Panc1 (cell line): ENCODE results near the gene PAXIP1. TPM values are rescaled to one million over a fixed set of nuclear protein-coding genes. Genes with fewer than 3 reads are reported as not detected.

Experiments used
- ATAC-seq: fragments of 200-7000 bp; cut with Tn5 transposase; 2 replicates; pipeline ENCODE4 v1.9.1; 2020; ENCODE audit warnings: mild to moderate bottlenecking, moderate library complexity
- BruUV-seq: library from RNA; stranded (reverse); fragments of 400-500 nt; replicated peaks from 2 replicates; lab custom pipeline; 2021; lab: Mats Ljungman, UMichigan
- CTCF ChIA-PET: fragments of 300-600 bp; sonication (Branson Sonifier 250); formaldehyde crosslinking; loops from one replicate; lab custom pipeline; 2022; ENCODE audit warnings: antibody characterized with exemption; lab: Charles Lee
- POLR2A ChIA-PET: fragments of 300-600 bp; sonication (Branson Sonifier 250); formaldehyde crosslinking; loops from one replicate; lab custom pipeline; 2022; ENCODE audit warnings: antibody characterized with exemption; lab: Charles Lee
- DNase-seq: peaks from one replicate; pipeline ENCODE4 v3.0.0-alpha.2; 2010; ENCODE audit warnings: low read depth, low spot score
- H3K27ac ChIP-seq: 2 replicates; pipeline ENCODE4 v1.5.1; 2011; ENCODE audit warnings: mild to moderate bottlenecking, low read length, inconsistent platforms
- H3K27me3 ChIP-seq: fragments of 200-500 bp; sonication (Bioruptor generic); 2 replicates; pipeline ENCODE4 v1.6.0; 2014; ENCODE audit warnings: low read length, inconsistent platforms; ENCODE audit not compliant: control insufficient read depth, insufficient read depth
- H3K36me3 ChIP-seq: fragments of 200-500 bp; sonication (Bioruptor generic); 2 replicates; pipeline ENCODE4 v1.5.1; 2014; ENCODE audit warnings: inconsistent platforms, mild to moderate bottlenecking, low read length, moderate library complexity; ENCODE audit not compliant: control insufficient read depth, insufficient read depth
- H3K4me1 ChIP-seq: 2 replicates; pipeline ENCODE4 v1.5.1; 2011; ENCODE audit warnings: inconsistent platforms, mild to moderate bottlenecking, low read length, moderate library complexity; ENCODE audit not compliant: control insufficient read depth, insufficient read depth
- H3K4me3 ChIP-seq, 2 experiments: 2 replicates each; pipeline ENCODE4 v1.5.1; 2011 to 2012; ENCODE audit warnings: low read depth in 2 of 2, low read length in 2 of 2, mild to moderate bottlenecking in 2 of 2, inconsistent platforms in 1 of 2, moderate library complexity in 1 of 2
- H3K9me3 ChIP-seq: fragments of 200-500 bp; sonication (Bioruptor generic); 2 replicates; pipeline ENCODE4 v1.5.1; 2014; ENCODE audit warnings: low read depth, mild to moderate bottlenecking, inconsistent platforms, low read length, moderate library complexity; ENCODE audit not compliant: control insufficient read depth, insufficient read depth
- POLR2AphosphoS5 ChIP-seq: IDR thresholded peaks from 2 replicates; pipeline ENCODE4 v1.6.1; 2012; ENCODE audit warnings: mild to moderate bottlenecking, low read depth, low read length, moderate library complexity
- SIN3A ChIP-seq: IDR thresholded peaks from 2 replicates; pipeline ENCODE4 v1.6.1; 2012; ENCODE audit warnings: low read depth, mild to moderate bottlenecking, low read length, moderate library complexity, borderline replicate concordance; ENCODE audit not compliant: insufficient read depth
- TCF7L2 ChIP-seq: IDR thresholded peaks from 2 replicates; pipeline ENCODE4 v1.6.1; 2011; ENCODE audit warnings: mild to moderate bottlenecking, low read depth, low read length, inconsistent platforms
- in situ Hi-C: cut with HindIII; loops from 2 replicates; pipeline ENCODE4 v1.10.0; 2016; ENCODE audit warnings: low sequenced_read_pairs, low pct_unique_long_range_greater_than_20kb
- intact Hi-C: fragments of 100-400 bp; cut with micrococcal nuclease; formaldehyde crosslinking; loops from one replicate; pipeline ENCODE4 v1.10.0; 2022; ENCODE audit not compliant: unreplicated experiment
- total RNA-seq: library from RNA; stranded (reverse); gene quantifications from one replicate; pipeline ENCODE4 v1.2.1, GENCODE V29; 2021; ENCODE audit not compliant: unreplicated experiment
- TF ChIP-seq, protein P1 (sequence below), 2 experiments: IDR thresholded peaks; 2 replicates each; pipeline ENCODE4 v1.6.1; 2011 to 2012; ENCODE audit warnings: low read depth in 2 of 2, control low read depth in 1 of 2, low read length in 1 of 2, mild to moderate bottlenecking in 1 of 2, moderate library complexity in 1 of 2; ENCODE audit not compliant: insufficient read depth in 1 of 2
- TF ChIP-seq, protein P2 (sequence below): fragments of 450-650 bp; IDR thresholded peaks from 2 replicates; pipeline ENCODE4 v1.5.1; 2017; ENCODE audit warnings: mild to moderate bottlenecking

Gene PAXIP1
- total RNA-seq, 1 experiment from 2014 or later: 27.3 TPM

DNA sequence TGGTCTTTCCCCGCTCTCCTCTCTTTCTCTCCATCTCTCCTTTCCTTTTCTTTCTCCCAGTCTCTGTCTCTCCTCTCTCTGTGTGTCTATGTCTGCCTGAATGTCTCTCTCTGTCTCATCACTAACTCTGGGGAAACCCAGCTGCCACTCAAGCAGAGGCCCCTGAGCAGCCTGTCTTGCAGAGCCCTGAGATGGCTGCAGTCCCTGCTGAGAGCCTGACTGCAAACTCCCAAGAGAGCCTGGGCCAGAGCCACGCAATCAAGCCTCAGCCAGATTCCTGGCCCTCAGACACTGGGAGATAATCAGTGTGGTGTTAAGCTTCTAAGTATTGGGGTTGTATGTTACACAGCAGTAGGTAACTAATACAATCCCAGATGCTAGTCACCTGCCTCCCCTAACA is 91.5 kb downstream of the PAXIP1 start:
- in situ Hi-C loops (no loop called here), intact Hi-C loops (no loop called here)
- no TSS peak for BruUV-seq
- TF ChIP-seq POLR2AphosphoS5: no peak
- ATAC-seq: no peak
- no peaks in the 10 kb centered on the region for H3K36me3 ChIP-seq
- no peak for DNase-seq
- no peaks in the 10 kb centered on the region; the same call in 1 of the 2 replicates for H3K4me1 ChIP-seq
- no peak overlapping the region for H3K27ac ChIP-seq
- CTCF ChIA-PET: no interaction called here
- no peaks in the 10 kb centered on the region for H3K9me3 ChIP-seq
- H3K27me3 ChIP-seq: no peaks in the 10 kb centered on the region
- POLR2A ChIA-PET: no interaction called here
- H3K4me3 ChIP-seq: no peak overlapping the region

DNA sequence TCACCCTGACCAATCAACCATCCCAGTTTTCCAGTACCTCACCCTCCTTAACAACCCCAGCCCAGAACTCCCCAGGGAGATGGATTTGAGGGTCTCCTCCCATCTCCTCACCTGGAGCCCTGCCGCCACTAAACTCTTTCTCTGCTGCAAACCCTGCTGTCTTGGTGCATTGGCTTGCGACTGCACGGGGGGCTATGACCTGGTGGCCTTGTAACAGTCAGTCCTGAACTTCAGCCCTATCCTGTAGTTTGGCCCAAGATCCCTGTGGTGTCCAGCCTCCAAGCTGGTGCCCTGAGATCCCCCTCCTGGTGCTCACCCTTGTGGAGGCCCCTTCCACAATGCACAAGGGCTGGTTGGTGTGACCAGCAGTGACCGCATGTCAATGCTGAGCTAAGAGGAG is 91.9 kb downstream of the PAXIP1 start:
- H3K9me3 ChIP-seq: no peaks in the 10 kb centered on the region
- H3K36me3 ChIP-seq: no peaks in the 10 kb centered on the region
- H3K4me1 ChIP-seq: no peaks in the 10 kb centered on the region; the same call in 1 of the 2 replicates
- POLR2A ChIA-PET: no interaction called here
- BruUV-seq: no TSS peak
- CTCF ChIA-PET: no interaction called here
- TF ChIP-seq, protein P1, sequence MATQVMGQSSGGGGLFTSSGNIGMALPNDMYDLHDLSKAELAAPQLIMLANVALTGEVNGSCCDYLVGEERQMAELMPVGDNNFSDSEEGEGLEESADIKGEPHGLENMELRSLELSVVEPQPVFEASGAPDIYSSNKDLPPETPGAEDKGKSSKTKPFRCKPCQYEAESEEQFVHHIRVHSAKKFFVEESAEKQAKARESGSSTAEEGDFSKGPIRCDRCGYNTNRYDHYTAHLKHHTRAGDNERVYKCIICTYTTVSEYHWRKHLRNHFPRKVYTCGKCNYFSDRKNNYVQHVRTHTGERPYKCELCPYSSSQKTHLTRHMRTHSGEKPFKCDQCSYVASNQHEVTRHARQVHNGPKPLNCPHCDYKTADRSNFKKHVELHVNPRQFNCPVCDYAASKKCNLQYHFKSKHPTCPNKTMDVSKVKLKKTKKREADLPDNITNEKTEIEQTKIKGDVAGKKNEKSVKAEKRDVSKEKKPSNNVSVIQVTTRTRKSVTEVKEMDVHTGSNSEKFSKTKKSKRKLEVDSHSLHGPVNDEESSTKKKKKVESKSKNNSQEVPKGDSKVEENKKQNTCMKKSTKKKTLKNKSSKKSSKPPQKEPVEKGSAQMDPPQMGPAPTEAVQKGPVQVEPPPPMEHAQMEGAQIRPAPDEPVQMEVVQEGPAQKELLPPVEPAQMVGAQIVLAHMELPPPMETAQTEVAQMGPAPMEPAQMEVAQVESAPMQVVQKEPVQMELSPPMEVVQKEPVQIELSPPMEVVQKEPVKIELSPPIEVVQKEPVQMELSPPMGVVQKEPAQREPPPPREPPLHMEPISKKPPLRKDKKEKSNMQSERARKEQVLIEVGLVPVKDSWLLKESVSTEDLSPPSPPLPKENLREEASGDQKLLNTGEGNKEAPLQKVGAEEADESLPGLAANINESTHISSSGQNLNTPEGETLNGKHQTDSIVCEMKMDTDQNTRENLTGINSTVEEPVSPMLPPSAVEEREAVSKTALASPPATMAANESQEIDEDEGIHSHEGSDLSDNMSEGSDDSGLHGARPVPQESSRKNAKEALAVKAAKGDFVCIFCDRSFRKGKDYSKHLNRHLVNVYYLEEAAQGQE (IDR thresholded peaks at IDR 0.05; ENCODE audit: insufficient read depth in 1 of 2, low read depth in 2 of 2, low read length in 1 of 2): no peak
- TF ChIP-seq, protein P2, sequence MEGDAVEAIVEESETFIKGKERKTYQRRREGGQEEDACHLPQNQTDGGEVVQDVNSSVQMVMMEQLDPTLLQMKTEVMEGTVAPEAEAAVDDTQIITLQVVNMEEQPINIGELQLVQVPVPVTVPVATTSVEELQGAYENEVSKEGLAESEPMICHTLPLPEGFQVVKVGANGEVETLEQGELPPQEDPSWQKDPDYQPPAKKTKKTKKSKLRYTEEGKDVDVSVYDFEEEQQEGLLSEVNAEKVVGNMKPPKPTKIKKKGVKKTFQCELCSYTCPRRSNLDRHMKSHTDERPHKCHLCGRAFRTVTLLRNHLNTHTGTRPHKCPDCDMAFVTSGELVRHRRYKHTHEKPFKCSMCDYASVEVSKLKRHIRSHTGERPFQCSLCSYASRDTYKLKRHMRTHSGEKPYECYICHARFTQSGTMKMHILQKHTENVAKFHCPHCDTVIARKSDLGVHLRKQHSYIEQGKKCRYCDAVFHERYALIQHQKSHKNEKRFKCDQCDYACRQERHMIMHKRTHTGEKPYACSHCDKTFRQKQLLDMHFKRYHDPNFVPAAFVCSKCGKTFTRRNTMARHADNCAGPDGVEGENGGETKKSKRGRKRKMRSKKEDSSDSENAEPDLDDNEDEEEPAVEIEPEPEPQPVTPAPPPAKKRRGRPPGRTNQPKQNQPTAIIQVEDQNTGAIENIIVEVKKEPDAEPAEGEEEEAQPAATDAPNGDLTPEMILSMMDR: no peak
- TF ChIP-seq SIN3A: no peak
- TF ChIP-seq TCF7L2: no peak
- no peak for TF ChIP-seq POLR2AphosphoS5
- in situ Hi-C loops (no loop called here), intact Hi-C loops (no loop called here)
- DNase-seq (no peak), ATAC-seq (no peak)
- no peak overlapping the region for H3K4me3 ChIP-seq
- no peak overlapping the region for H3K27ac ChIP-seq
- H3K27me3 ChIP-seq: no peaks in the 10 kb centered on the region

DNA sequence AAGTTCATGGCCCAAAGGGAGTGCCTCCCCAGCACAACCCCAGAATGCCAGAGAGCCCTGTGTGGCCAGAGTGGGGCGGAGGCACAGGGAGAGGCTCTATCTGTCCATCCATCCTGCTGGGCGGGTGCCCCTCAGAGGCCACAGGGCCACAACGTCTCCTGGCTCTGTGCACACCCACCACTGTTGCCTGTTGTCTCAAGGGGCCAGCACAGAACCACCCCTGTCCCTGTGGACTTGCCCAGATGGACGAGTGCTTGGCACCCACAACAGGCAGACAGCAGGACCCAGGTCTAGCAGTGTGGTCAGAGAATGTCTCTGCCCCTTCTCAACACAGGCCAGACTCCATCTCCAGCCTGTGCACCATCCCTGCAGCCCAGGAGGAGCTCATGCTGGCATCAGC is 92.8 kb downstream of the PAXIP1 start:
- ATAC-seq (no peak), DNase-seq (no peak)
- intact Hi-C loops: no loop called here
- in situ Hi-C loops: no loop called here
- no peaks in the 10 kb centered on the region for H3K9me3 ChIP-seq
- no TSS peak for BruUV-seq
- no peak overlapping the region for H3K27ac ChIP-seq
- POLR2A ChIA-PET: no interaction called here
- H3K27me3 ChIP-seq: no peaks in the 10 kb centered on the region
- no peaks in the 10 kb centered on the region for H3K36me3 ChIP-seq
- no peak for TF ChIP-seq SIN3A
- no peak for TF ChIP-seq TCF7L2
- TF ChIP-seq, protein P1 (IDR thresholded peaks at IDR 0.05; ENCODE audit: insufficient read depth in 1 of 2, low read depth in 2 of 2, low read length in 1 of 2): no peak
- TF ChIP-seq, protein P2: no peak
- TF ChIP-seq POLR2AphosphoS5: no peak
- CTCF ChIA-PET: no interaction called here
- no peak overlapping the region for H3K4me3 ChIP-seq
- no peaks in the 10 kb centered on the region; the same call in 1 of the 2 replicates for H3K4me1 ChIP-seq
